Prostate gland (tissue), 2 donors: ENCODE results near the gene SPATA2. TPM values are rescaled to one million over a fixed set of nuclear protein-coding genes. Genes with fewer than 3 reads are reported as not detected.
A peak's percentile ranks its signal among the peaks of the same experiment; 100 is the strongest.
"Not testable (repeated sequence)": the region's sequence is repeated elsewhere in the genome, so short reads cannot be mapped to it uniquely, and the experiment has no call there.

Source experiments
- DNase-seq: peaks from one replicate; pipeline ENCODE4 v3.0.0-alpha.2; 2019; ENCODE audit warnings: low spot score
- H3K27ac ChIP-seq, 2 donors: fragments of 200-600 bp; sonication (generic); 2 replicates each; pipeline ENCODE4 v1.5.1; 2017 to 2019
- H3K27me3 ChIP-seq: fragments of 200-600 bp; sonication (generic); replicated peaks from 2 replicates; pipeline ENCODE4 v1.5.1; 2019; ENCODE audit not compliant: insufficient read depth
- H3K36me3 ChIP-seq, 2 donors: fragments of 200-600 bp; sonication (generic); 1 replicate in 1 of 2; 2 replicates in 1 of 2; pipeline versions ENCODE4 v1.5.1 to v1.8.1; 2017 to 2019
- H3K4me1 ChIP-seq: fragments of 200-600 bp; sonication (generic); replicated peaks from 2 replicates; pipeline ENCODE4 v1.5.1; 2019
- H3K4me3 ChIP-seq, 2 donors: fragments of 200-600 bp; sonication (generic); 2 replicates each; pipeline ENCODE4 v1.5.1; 2017 to 2019
- H3K9me3 ChIP-seq: fragments of 200-600 bp; sonication (generic); 2 replicates; pipeline ENCODE4 v1.5.1; 2017
- CTCF ChIP-seq, 4 experiments: fragments of 200-600 bp in 2 of 4; fragments of 450-650 bp in 2 of 4; sonication (generic) in 2 of 4; IDR thresholded peaks; 1 replicate in 3 of 4; 2 replicates in 1 of 4; pipeline ENCODE4 v1.5.1; 2016 to 2019; ENCODE audit warnings: antibody characterized with exemption in 4 of 4, mild to moderate bottlenecking in 2 of 4, moderate library complexity in 2 of 4
- POLR2A ChIP-seq: fragments of 450-650 bp; IDR thresholded peaks from one replicate; pipeline ENCODE4 v1.6.1; 2016; ENCODE audit warnings: antibody characterized with exemption, mild to moderate bottlenecking
- POLR2AphosphoS5 ChIP-seq: sonication (generic); formaldehyde crosslinking; IDR thresholded peaks from one replicate; pipeline ENCODE4 v1.6.1; 2017; ENCODE audit warnings: antibody characterized with exemption
- WGBS: methylation state at CpG from one replicate; pipeline ENCODE4 v1.1.5; 2018; 5-methylcytosine and 5-hydroxymethylcytosine counted together
- intact Hi-C: fragments of 100-400 bp; cut with DNase I; formaldehyde crosslinking; loops from one replicate; pipeline ENCODE4 v1.14.2; 2022
- total RNA-seq, 2 donors: library from RNA; depleted of rRNA; stranded (reverse); fragments of >200 nt; gene quantifications; one replicate each; pipeline ENCODE4 v1.1.0, GENCODE V29; 2016

SPATA2 gene
- total RNA-seq, 2 donors from 2014 or later = 9.2 to 15.2 TPM

DNA sequence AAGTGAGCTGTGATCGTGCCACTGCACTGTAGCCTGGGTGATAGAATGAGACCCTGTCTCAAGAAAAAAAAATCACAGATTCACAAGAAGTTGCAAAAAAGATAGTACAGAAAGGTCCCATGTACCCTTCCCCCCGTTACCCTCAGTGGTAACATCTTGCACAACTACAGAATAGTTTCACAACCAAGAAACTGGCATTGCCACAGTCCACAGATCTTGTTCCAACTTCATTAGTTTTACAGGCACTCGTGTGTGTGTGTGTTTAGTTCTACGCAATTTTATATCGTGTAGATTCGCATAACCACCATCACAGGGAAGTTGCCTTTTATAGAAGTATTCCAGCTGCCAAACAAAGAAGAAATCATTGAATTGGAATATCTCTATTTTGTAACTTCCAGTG is 19.1 kb downstream of the SPATA2 start:
- H3K9me3 ChIP-seq = no peaks in the 10 kb centered on the region
- 51% methylated on average over 6 of the region's 6 CpGs for WGBS

DNA sequence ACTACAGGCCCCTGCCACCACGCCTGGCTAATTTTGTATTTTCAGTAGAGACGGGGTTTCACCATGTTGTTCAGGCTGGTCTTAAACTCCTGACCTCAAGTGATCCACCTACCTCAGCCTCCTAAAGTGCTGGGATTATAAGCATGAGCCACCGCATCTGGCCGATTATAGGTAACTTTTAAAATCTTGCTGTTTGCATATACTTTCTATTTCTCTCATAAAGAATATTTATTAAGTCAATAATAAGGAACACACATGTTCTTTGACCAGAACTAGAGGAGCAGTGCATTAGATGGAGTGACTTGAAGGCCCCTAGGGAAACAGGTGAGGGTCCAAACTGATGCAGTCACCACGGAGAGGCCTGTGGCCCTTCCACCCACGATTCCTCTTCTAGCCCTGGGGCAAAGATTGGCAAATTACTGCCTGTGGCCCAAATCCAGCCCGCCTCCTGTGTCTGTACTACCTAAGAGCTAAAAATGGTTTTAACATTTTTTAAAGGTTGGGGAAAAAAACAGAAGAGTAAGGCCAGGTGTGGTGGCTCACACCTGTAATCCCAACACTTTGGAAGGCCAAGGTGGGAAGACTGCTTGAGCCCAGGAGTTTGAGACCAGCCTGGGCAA is 19.7 kb downstream of the SPATA2 start:
- H3K36me3 ChIP-seq, H3K4me3 ChIP-seq, DNase-seq, H3K27me3 ChIP-seq, H3K9me3 ChIP-seq: not testable (repeated sequence)
- Histone ChIP-seq H3K4me1 (peaks cover 21% of the 10 kb centered on the region), H3K27ac (peak overlapping the region; percentile 71 to 88)
- intact Hi-C loops = loop anchor here (10.0 kb wide), 1 partner anchor 351 kb away; no protein-coding TSS in a partner anchor
- 60% methylated on average over 7 of the region's 7 CpGs for WGBS
- peak; percentile 67 for TF ChIP-seq POLR2AphosphoS5

More for the DNA sequence above, 19.1 kb downstream of the SPATA2 start:
- intact Hi-C loops = loop anchor here (10.0 kb wide), 1 partner anchor 351 kb away; no protein-coding TSS in a partner anchor
- DNase-seq = peak; percentile 61
- Histone ChIP-seq H3K4me1 (peaks cover 25% of the 10 kb centered on the region), H3K27ac (peak overlapping the region; percentile 71 to 88), H3K36me3 (no peaks in the 10 kb centered on the region), H3K4me3 (no peak overlapping the region), H3K27me3 (no peaks in the 10 kb centered on the region)
- TF ChIP-seq POLR2A = no peak
- TF ChIP-seq POLR2AphosphoS5 = peak; percentile 89
- TF ChIP-seq CTCF (IDR thresholded peaks at IDR 0.05) = no peak

- Histone ChIP-seq H3K27me3 (no peaks in the 10 kb centered on the region), H3K4me1 (peaks cover 21% of the 10 kb centered on the region), H3K9me3 (no peaks in the 10 kb centered on the region), H3K27ac (peak overlapping the region; percentile 71 to 88), H3K4me3 (no peak overlapping the region), H3K36me3 (no peaks in the 10 kb centered on the region)
- DNase-seq = no peak
- TF ChIP-seq POLR2A = no peak
- no peak for TF ChIP-seq POLR2AphosphoS5
- no peak for TF ChIP-seq CTCF (IDR thresholded peaks at IDR 0.05)
- intact Hi-C loops = loop anchor here (10.0 kb wide), 1 partner anchor 349 kb away; no protein-coding TSS in a partner anchor
- 52% methylated on average over 6 of the region's 6 CpGs for WGBS
Observed at GRCh38 chr20:49894073-49894470, 21.3 kb downstream of the SPATA2 start.

DNA sequence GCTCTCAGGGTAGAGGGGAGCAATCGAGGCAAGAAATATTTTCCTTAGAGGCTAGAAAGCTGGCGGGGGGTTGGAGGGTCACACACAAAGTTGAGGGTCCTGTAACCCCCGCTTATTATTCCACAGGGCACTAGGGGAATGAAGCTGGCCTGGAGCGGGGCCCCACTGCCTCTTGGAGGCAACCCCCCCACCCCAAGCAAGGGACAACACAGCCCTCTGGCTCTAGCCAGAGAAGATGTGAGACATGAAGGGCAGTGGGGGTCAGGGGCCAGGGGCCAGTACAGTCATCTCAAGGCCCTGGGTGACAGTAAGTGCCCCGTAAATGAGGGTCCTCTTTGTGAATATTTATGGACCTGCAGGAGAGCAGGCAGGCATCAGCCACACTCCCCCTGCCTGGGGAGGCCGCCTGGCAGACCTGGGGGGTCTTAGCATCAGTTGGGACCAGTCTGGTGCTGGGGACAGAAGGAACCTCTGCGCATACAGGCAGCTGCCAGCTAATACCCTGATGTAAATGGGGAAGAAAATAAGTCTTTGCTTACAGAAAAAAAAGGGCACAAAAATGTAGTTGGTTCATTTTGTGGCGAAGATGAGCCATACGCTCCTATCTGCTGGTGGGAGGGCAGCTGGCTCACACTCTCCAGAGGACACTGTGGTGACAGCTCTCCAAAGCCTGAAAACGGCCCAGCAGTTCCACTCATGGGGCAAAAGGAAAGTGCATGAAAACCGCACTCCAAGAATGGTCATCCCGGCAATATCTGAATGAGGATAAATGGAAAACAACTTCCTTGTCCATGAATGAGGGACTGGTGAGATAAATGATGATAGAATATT is 21.9 kb downstream of the SPATA2 start:
- WGBS = 70% methylated on average over 12 of the region's 12 CpGs
- H3K36me3 ChIP-seq = no peaks in the 10 kb centered on the region

More for the DNA sequence above, 21.9 kb downstream of the SPATA2 start:
- Histone ChIP-seq H3K4me3 (no peak overlapping the region), H3K4me1 (peaks cover 21% of the 10 kb centered on the region), H3K27ac (peak overlapping the region; percentile 71 to 88), H3K27me3 (no peaks in the 10 kb centered on the region), H3K9me3 (no peaks in the 10 kb centered on the region)
- intact Hi-C loops = loop anchor here (10.0 kb wide), 1 partner anchor 349 kb away; no protein-coding TSS in a partner anchor
- no peak for DNase-seq
- TF ChIP-seq POLR2A (no peak), CTCF (IDR thresholded peaks at IDR 0.05) (no peak), POLR2AphosphoS5 (no peak)
